GM18502 (cell line): Measurements from ENCODE around the gene DOCK2.

Experiments
- ATAC-seq: cut with Tn5 transposase; IDR thresholded peaks from one replicate; pipeline ENCODE4 v1.9.1; 2021; ENCODE audit warnings: mild to moderate bottlenecking; ENCODE audit not compliant: unreplicated experiment, poor library complexity

The DOCK2 gene

DNA sequence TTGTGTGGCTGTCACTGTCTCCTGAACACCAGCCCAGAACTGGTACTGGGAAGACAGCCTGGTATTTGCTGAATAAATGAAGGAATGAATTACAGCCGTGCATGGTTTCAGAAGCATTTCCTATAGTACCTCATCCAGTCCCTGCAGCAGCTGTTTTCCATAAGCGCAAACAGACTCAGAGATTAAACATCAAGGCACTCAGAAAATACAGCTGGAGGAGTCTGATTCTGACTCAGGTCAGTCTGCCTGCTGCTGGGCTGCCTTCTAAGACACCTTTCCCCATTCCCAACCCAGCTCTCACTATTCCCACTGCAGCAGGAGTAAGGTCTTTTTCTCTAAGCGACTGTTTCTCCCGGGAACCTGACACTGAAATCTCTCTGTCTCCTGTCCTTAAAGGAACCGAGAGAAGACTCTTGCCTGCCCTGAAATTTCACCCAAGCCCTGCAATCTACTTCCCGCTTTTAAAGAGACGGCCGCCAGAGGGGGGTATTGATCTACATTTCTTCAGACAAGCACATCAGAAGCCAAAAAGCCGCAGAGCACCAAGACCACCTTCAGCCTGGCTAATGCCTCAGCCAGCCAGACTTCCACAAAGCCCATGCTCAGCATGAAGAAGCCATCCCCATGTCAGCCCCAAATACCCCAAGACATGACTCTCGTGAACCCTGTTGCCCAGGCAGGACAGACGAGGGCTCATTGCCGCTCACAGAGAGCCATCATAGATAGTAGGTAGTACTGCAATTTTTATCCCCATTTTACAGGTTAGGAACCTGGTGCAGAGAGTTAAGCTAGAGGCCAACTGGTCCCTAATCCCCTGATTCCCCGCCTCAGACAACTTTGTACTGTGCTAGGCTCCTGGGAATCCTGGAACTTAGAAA is 463.2 kb downstream of the DOCK2 start:
- peak; percentile 61 for ATAC-seq

DNA sequence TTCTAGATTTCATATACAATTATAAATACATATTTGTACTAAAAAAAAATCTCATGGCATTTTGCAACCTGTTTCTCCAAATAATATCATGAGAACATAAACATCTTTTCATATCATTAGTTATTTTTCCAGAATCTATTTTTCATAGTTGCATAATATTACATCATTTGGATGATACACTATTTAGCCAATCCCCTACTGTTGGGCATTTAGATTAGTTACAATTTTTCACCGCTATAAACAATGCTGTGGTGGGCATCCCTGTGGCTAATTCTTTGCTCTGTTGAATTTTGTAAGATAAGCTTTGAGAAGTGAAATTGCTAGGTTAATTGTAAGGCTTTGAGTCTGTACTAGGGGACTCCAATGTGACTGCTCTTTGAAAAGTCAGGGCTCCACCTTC is 466.4 kb downstream of the DOCK2 start:
- no peak for ATAC-seq

- ATAC-seq = no peak
Observed at GRCh38 chr5:170104299-170104698, 467.2 kb downstream of the DOCK2 start.

- no peak for ATAC-seq
Observed at GRCh38 chr5:170104710-170105109, 467.6 kb downstream of the DOCK2 start.

DNA sequence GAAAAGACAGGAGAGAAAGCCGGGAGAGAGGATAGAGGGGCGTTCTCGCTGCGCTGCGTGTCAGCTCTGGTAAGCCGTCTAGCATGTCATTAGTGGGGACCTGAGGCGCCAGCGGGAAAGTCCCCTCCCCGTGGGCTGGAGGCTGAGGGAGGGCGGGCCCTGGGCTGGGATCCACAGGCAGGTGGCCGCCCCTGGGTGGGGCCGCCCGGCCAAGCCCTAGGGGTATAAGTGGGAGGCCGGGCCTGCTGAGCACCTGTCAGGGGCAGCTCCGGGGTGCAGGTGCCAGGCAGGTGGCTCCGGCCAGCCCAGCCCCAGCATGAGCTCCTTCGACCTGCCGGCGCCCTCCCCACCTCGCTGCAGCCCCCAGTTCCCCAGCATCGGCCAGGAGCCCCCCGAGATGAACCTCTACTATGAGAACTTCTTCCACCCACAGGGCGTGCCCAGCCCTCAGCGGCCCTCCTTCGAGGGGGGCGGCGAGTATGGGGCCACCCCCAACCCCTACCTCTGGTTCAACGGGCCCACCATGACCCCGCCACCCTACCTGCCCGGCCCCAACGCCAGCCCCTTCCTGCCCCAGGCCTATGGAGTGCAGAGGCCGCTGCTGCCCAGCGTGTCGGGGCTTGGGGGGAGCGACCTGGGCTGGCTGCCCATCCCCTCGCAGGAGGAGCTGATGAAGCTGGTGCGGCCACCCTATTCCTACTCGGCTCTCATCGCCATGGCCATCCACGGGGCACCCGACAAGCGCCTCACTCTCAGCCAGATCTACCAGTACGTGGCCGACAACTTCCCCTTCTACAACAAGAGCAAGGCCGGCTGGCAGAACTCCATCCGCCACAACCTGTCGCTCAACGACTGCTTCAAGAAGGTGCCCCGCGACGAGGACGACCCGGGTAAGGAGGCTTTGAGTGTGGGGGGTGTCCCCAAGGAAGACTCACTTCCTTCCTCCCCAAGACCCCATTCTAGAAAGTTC is 468.9 kb downstream of the DOCK2 start, which contains the start of gene FOXI1:
Gene FOXI1, plus strand, starts transcription at position 256 of the 970 bp plus-strand sequence. Its CDS starts 61 bp downstream, at position 317.
- ATAC-seq = no peak

DNA sequence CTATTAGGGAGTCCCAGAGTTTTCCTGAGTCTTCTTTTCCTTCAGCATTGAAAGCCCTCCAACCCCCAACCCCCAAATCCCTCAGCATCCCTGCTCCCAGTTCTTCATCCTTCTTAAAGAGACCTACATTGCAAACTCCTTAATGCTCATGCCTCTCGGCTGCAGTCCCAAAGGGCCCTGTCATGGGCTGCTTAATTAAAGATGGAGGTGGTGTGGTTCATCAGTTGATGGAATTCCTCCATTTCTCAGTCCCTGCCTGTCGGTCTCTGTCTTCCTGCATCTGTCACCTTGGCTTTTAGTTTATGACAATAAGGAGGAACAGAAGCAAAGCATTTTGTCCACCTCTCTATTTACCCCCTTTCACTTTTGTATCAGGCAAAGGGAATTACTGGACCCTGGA is 470.6 kb downstream of the DOCK2 start:
- no peak for ATAC-seq

- no peak for ATAC-seq
Observed at GRCh38 chr5:170108266-170108785, 471.3 kb downstream of the DOCK2 start.

DNA sequence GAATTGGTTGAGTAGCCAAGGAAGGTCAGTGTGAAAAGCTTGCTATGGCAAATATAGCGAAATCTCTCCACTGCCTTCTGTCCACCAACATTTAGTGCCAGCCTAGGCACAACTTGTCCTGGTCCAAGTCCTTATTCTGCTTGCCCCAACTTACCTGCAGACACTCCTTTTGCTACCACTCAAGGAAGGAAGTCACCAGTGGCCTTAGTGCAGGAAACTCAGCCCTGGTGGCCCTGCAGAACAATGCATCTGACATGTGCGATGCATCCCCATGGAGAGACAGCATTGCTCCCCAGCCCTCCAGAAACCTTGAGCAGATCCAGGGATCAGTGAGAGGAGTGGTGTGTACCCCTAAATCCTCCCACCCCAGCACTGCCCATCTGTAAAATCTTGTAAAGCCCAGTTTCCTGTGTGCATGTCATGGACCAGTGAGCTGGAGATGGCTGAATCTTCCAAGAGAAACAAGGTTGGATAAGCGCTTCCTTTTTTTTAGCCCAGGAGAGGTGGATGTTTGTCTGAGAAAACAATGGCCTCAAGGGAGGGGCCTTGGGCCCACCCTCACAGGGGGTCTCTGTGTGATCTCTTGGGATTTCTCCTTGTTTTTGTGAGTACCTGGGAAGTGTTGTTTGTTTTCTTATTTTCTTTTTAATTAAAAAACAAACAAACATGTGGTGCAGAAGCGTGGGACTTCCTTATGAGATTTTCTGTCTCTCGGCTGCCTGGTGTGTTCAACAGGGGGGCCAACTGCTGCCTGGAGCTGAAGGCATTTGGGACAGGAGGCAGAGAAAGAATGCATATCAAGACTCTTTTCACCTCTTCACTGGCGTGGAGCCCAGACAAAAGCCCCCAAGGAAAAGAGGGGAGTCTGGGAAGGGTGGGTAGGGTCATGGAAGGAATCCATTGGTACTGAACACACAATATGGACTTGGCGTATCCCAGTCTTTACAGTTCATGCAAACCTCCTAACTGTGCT is 472.3 kb downstream of the DOCK2 start:
- no peak for ATAC-seq

DNA sequence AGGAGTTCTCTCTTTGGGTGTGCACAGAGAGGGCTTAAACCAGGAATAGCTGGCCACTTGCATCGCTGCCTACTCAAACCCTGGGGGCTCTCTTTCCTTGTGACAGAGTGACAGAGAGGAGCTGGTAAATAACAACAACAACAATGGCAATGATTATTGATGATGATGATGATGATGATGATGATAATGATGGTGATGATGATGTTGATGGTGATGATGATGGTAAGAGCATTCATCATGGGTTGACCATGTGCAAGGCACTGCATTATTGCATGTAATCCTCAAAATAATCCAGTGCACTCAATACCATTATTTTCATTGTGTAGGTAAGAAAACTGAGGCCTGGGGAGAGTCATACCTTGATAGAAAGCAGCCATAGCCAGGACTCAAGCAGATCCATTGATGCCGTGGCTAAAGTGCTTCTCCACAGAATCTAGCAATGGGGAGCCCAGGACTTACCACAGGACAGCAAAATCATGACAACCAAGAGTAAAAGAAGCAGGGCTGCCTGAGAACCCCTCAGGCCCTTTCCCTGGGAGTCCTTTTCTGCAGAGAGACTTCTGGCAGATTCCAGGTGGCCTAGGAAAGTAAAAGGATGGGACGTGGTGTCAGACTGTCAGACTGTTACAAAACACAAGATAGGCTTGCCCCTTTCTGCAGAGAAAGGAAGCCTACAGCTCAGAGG is 473.5 kb downstream of the DOCK2 start:
- no peak for ATAC-seq

- no peak for ATAC-seq
Observed at GRCh38 chr5:170111088-170111785, 474.2 kb downstream of the DOCK2 start.

DNA sequence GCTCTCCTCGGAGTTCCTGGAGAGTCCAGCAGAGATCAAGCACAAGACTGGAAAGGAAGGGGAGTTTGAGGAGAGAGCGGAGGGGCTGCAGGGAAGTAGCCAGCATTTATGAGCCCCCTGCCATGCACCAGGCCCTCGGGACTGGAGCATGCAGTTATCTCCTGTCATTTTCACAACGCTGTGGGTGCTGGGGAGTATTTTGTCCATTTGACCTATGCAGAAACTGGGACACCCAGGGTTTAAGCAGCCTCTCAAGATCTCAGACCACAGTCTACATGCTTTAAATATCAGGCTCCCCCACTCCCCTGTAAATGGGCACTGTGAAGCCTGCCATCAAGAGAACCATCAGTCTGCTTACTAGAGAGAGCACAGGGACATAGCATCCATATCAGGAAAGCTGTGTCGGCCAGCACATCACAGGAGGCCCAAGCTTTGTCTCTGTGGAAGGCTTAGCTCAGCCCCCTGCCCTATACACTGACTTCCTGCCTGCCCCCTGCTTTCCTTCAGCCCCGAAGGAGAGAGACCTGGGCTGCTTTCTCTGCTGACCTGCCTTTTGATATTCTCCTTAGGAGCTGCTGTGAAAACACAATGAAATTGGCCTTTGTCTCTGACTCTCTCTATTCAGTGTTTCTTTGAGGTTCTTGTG is 475.9 kb downstream of the DOCK2 start:
- ATAC-seq = no peak

- ATAC-seq = no peak
Observed at GRCh38 chr5:170113522-170113900, 476.4 kb downstream of the DOCK2 start.

- no peak for ATAC-seq
Observed at GRCh38 chr5:170114271-170114670, 477.2 kb downstream of the DOCK2 start.

GRCh38 chr5:170115925-170116324 is 478.9 kb downstream of the DOCK2 start:
- ATAC-seq = no peak

DNA sequence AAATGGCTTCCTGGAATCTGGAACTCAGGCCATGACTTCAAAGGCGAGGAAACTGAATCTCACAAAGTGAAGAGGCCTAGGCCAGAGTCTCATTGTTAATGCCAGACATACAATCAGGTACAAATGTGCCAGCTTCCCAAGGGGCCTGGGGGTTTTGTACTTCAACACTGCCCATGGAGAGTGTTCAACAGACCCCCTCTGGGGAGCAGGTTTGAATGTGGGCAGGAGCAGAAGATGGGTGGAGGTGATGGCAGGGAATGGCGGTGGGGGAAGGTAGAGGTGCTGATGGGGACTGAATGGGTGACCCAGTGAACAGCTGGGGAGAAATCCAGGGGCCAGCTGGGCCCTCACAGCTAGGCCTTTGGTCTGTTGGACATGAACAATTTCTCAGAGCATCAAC is 480.7 kb downstream of the DOCK2 start:
- no peak for ATAC-seq

GRCh38 chr5:170120576-170120975 is 483.5 kb downstream of the DOCK2 start:
- no peak for ATAC-seq

GRCh38 chr5:170121321-170121720 is 484.2 kb downstream of the DOCK2 start:
- no peak for ATAC-seq

- ATAC-seq = no peak
Observed at GRCh38 chr5:170126061-170126460, 489.0 kb downstream of the DOCK2 start.
